DLD1 (cell line): ENCODE data around the gene CC2D1A.

Experiments used
- in situ Hi-C: cut with HindIII; loops from 2 replicates; pipeline ENCODE4 v1.10.0; 2017; ENCODE audit warnings: low sequenced_read_pairs

Gene CC2D1A

GRCh38 chr19:13876834-13877233 is 29.2 kb upstream of the CC2D1A start, which contains the start of gene NANOS3:
NANOS3 (plus strand) TSS chr19:13877134; CDS start chr19:13877249, 115 bp downstream.
- in situ Hi-C loops: loop anchor here (25.0 kb wide), 1 partner anchor 210 kb away; the partner anchor contains the start of genes C19orf67 and SAMD1

GRCh38 chr19:13877303-13877702 is 28.7 kb upstream of the CC2D1A start:
- in situ Hi-C loops: loop anchor here (25.0 kb wide), 1 partner anchor 210 kb away; the partner anchor contains the start of genes C19orf67 and SAMD1

GRCh38 chr19:13880059-13881043 is 25.6 kb upstream of the CC2D1A start:
- in situ Hi-C loops: loop anchor here (25.0 kb wide), 1 partner anchor 207 kb away; the partner anchor contains the start of genes C19orf67 and SAMD1

- in situ Hi-C loops: loop anchor here (25.0 kb wide), 1 partner anchor 206 kb away; the partner anchor contains the start of genes C19orf67 and SAMD1
Observed at GRCh38 chr19:13881251-13881691, 24.7 kb upstream of the CC2D1A start.

GRCh38 chr19:13881692-13882418 is 24.1 kb upstream of the CC2D1A start:
- in situ Hi-C loops: loop anchor here (25.0 kb wide), 1 partner anchor 205 kb away; the partner anchor contains the start of genes C19orf67 and SAMD1

- in situ Hi-C loops: loop anchor here (25.0 kb wide), 1 partner anchor 205 kb away; the partner anchor contains the start of genes C19orf67 and SAMD1
Observed at GRCh38 chr19:13882419-13882795, 23.6 kb upstream of the CC2D1A start.

- in situ Hi-C loops: loop anchor here (25.0 kb wide), 1 partner anchor 204 kb away; the partner anchor contains the start of genes C19orf67 and SAMD1
Observed at GRCh38 chr19:13882836-13883235, 23.2 kb upstream of the CC2D1A start.

GRCh38 chr19:13883516-13884064 is 22.4 kb upstream of the CC2D1A start:
- in situ Hi-C loops: loop anchor here (25.0 kb wide), 1 partner anchor 204 kb away; the partner anchor contains the start of genes C19orf67 and SAMD1

GRCh38 chr19:13884726-13885591 is 21.0 kb upstream of the CC2D1A start:
- in situ Hi-C loops: loop anchor here (25.0 kb wide), 1 partner anchor 202 kb away; the partner anchor contains the start of genes C19orf67 and SAMD1

- in situ Hi-C loops: loop anchor here (25.0 kb wide), 1 partner anchor 201 kb away; the partner anchor contains the start of genes C19orf67 and SAMD1
Observed at GRCh38 chr19:13885826-13886365, 20.1 kb upstream of the CC2D1A start.

GRCh38 chr19:13887018-13887436 is 19.0 kb upstream of the CC2D1A start:
- in situ Hi-C loops: loop anchor here (25.0 kb wide), 1 partner anchor 200 kb away; the partner anchor contains the start of genes C19orf67 and SAMD1

GRCh38 chr19:13887517-13887916 is 18.5 kb upstream of the CC2D1A start:
- in situ Hi-C loops: loop anchor here (25.0 kb wide), 1 partner anchor 200 kb away; the partner anchor contains the start of genes C19orf67 and SAMD1

GRCh38 chr19:13888281-13888680 is 17.7 kb upstream of the CC2D1A start:
- in situ Hi-C loops: loop anchor here (25.0 kb wide), 1 partner anchor 199 kb away; the partner anchor contains the start of genes C19orf67 and SAMD1

- in situ Hi-C loops: loop anchor here (25.0 kb wide), 1 partner anchor 197 kb away; the partner anchor contains the start of genes C19orf67 and SAMD1
Observed at GRCh38 chr19:13890136-13890535, 15.9 kb upstream of the CC2D1A start.

- in situ Hi-C loops: loop anchor here (25.0 kb wide), 1 partner anchor 194 kb away; the partner anchor contains the start of genes C19orf67 and SAMD1
Observed at GRCh38 chr19:13892870-13893269, 13.1 kb upstream of the CC2D1A start.

GRCh38 chr19:13894552-13894951 is 11.4 kb upstream of the CC2D1A start:
- in situ Hi-C loops: loop anchor here (25.0 kb wide), 1 partner anchor 193 kb away; the partner anchor contains the start of genes C19orf67 and SAMD1

GRCh38 chr19:13896227-13896626 is 9.8 kb upstream of the CC2D1A start:
- in situ Hi-C loops: loop anchor here (25.0 kb wide), 1 partner anchor 191 kb away; the partner anchor contains the start of genes C19orf67 and SAMD1

- in situ Hi-C loops: loop anchor here (25.0 kb wide), 1 partner anchor 188 kb away; the partner anchor contains the start of genes C19orf67 and SAMD1
Observed at GRCh38 chr19:13899393-13899792, 6.6 kb upstream of the CC2D1A start.
